ENCODE measurements around the gene CAMTA1. TPM values are rescaled to one million over a fixed set of nuclear protein-coding genes. Genes with fewer than 3 reads are reported as not detected.
A peak's percentile ranks its signal among the peaks of the same experiment; 100 is the strongest.

The CAMTA1 gene
- total RNA-seq, 1 donor = 56.1 TPM

- DNase-seq (ENCODE audit: low read depth) = no peak
- H3K4me3 ChIP-seq (ENCODE audit: low read depth, low read length) = no peak overlapping the region
- TF ChIP-seq, protein P1, sequence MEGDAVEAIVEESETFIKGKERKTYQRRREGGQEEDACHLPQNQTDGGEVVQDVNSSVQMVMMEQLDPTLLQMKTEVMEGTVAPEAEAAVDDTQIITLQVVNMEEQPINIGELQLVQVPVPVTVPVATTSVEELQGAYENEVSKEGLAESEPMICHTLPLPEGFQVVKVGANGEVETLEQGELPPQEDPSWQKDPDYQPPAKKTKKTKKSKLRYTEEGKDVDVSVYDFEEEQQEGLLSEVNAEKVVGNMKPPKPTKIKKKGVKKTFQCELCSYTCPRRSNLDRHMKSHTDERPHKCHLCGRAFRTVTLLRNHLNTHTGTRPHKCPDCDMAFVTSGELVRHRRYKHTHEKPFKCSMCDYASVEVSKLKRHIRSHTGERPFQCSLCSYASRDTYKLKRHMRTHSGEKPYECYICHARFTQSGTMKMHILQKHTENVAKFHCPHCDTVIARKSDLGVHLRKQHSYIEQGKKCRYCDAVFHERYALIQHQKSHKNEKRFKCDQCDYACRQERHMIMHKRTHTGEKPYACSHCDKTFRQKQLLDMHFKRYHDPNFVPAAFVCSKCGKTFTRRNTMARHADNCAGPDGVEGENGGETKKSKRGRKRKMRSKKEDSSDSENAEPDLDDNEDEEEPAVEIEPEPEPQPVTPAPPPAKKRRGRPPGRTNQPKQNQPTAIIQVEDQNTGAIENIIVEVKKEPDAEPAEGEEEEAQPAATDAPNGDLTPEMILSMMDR (IDR thresholded peaks at IDR 0.05; ENCODE audit: insufficient read depth, low read depth, low read length) = no peak
Observed at GRCh38 chr1:7036386-7036785, 251.1 kb downstream of the CAMTA1 start.

- no peak for DNase-seq (ENCODE audit: low read depth)
- TF ChIP-seq, protein P1 (IDR thresholded peaks at IDR 0.05; ENCODE audit: insufficient read depth, low read depth, low read length) = no peak
- H3K4me3 ChIP-seq (ENCODE audit: low read depth, low read length) = no peak overlapping the region
Observed at GRCh38 chr1:7039590-7040220, 254.5 kb downstream of the CAMTA1 start.

- no peak for DNase-seq (ENCODE audit: low read depth)
- no peak overlapping the region for H3K4me3 ChIP-seq (ENCODE audit: low read depth, low read length)
- TF ChIP-seq, protein P1 (IDR thresholded peaks at IDR 0.05; ENCODE audit: insufficient read depth, low read depth, low read length) = no peak
Observed at GRCh38 chr1:7040969-7041695, 255.9 kb downstream of the CAMTA1 start.

- peak; percentile 27 for DNase-seq (ENCODE audit: low read depth)
- TF ChIP-seq, protein P1 (IDR thresholded peaks at IDR 0.05; ENCODE audit: insufficient read depth, low read depth, low read length) = peak; percentile 59
Observed at GRCh38 chr1:7042322-7043190, 257.3 kb downstream of the CAMTA1 start.

GRCh38 chr1:7043191-7043549 is 257.9 kb downstream of the CAMTA1 start:
- TF ChIP-seq, protein P1 (IDR thresholded peaks at IDR 0.05; ENCODE audit: insufficient read depth, low read depth, low read length) = no peak
- DNase-seq (ENCODE audit: low read depth) = no peak
- H3K4me3 ChIP-seq (ENCODE audit: low read depth, low read length) = no peak overlapping the region

More at GRCh38 chr1:7042322-7043190, 257.3 kb downstream of the CAMTA1 start:
- H3K4me3 ChIP-seq (ENCODE audit: low read depth, low read length) = no peak overlapping the region

- DNase-seq (ENCODE audit: low read depth) = no peak
- H3K4me3 ChIP-seq (ENCODE audit: low read depth, low read length) = no peak overlapping the region
- TF ChIP-seq, protein P1 (IDR thresholded peaks at IDR 0.05; ENCODE audit: insufficient read depth, low read depth, low read length) = no peak
Observed at GRCh38 chr1:7043719-7044535, 258.7 kb downstream of the CAMTA1 start.

Measured in fibroblast of villous mesenchyme (primary cell).